Left colon (tissue), 2 donors: ENCODE measurements around the gene C3. TPM values are rescaled to one million over a fixed set of nuclear protein-coding genes. Genes with fewer than 3 reads are reported as not detected.
"Not testable (repeated sequence)": the region's sequence is repeated elsewhere in the genome, so short reads cannot be mapped to it uniquely, and the experiment has no call there.

ENCODE experiments used
- ATAC-seq: fragments of 200-7000 bp; cut with Tn5 transposase; one replicate; pipeline ENCODE4 v1.9.1; 2020; ENCODE audit warnings: mild to moderate bottlenecking, moderate library complexity
- DNase-seq, 2 donors: peaks; one replicate each; pipeline ENCODE4 v3.0.0-alpha.2; 2020
- intact Hi-C, 2 donors: fragments of 100-400 bp; cut with DNase I in 1 of 2; cut with micrococcal nuclease in 1 of 2; formaldehyde crosslinking; loops; one replicate each; pipeline versions ENCODE4 v1.11.2 to v1.14.0; 2022; cut with DNase I, micrococcal nuclease
- total RNA-seq, 2 donors: library from RNA; stranded (reverse); fragmentation: NEBNext Ultra II Directional; extraction: Animal tissue kit (Norgen Biotek cat#: 25700); gene quantifications; one replicate each; pipeline ENCODE4 v1.2.1, GENCODE V29; 2021
- donor health status: DM: no; HTN: no; CAD: no.
- donor health status: DM: yes; HTN: yes; CAD: no.

Gene C3
- total RNA-seq, 2 donors from 2014 or later = 49.0 to 162 TPM

DNA sequence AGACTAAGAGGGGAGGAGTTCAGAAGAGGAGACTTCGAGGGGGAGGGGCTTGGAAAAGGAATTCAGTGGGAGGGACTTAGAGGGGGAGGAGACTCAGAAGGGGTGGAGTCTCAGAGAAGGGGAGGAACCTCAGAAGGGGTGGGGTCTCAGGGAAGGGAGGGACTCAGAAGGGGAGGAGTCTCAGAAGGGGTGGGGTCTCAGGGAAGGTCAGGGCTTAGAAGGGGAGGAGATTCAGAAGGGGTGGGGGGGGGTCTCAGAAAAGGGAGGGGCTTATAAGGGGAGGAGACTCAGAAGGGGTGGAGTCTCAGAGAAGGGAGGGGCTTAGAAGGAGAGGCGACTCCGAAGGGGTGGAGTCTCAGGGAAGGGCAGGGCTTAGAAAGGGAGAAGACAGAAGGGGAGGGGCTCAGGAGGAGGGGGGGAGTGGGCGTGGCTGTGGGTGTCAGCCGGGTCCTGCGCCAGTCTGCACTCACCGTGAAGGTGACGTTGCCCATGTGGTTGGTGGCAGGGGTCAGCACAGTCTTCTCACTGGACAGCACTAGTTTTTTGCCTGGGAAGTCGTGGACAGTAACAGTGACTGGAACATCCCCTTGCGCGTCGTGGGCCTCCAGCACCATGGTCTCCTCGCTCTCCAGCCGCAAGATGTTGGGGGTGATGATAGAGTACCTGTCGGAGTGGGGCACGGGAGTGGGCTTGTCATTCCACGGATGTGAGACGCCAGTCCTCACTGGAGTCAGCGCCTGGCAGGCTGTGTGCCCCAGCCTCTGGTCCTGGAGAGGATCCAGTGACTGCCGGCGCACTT lies 1.5 kb downstream of the C3 start:
- intact Hi-C loops = no loop called here
- ATAC-seq (peak; percentile 38), DNase-seq (no peak)

DNA sequence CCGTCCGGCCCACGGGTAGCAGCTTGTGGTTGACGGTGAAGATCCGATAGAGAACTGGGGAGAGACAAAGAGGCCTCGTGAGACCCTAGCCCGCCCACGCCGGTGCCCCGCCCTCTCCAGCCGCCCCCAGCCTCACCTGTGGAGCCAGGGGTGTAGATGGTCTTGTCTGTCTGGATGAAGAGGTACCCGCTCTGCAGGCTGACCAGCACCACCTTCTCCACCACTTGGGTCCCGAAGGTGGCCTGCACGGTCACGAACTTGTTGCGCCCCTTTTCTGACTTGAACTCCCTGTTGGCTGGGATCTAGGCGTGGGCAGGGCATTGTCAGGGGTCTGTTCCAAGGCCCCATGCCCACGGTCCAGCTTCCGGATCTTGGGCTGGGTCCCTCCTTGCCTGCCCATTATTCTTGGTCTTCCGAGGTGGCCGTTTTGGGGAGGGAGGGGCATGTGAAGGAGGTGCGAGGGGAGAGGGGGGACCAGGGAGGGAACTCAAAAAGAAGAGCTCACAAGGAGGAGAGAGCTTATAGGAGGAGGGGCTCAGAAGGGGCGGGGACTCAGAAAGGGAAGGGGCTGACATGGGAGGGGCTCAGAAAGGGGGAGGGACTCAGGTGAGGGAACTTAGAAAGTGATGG lies 2.2 kb downstream of the C3 start:
- DNase-seq (no peak), ATAC-seq (no peak)
- intact Hi-C loops = no loop called here

- intact Hi-C loops = no loop called here
These were observed 2.9 kb downstream of the C3 start for GRCh38 chr19:6717441-6717971.

GRCh38 chr19:6717036-6717435 lies 3.4 kb downstream of the C3 start:
- DNase-seq (no peak), ATAC-seq (no peak)
- intact Hi-C loops = no loop called here

More at GRCh38 chr19:6717441-6717971, 2.9 kb downstream of the C3 start:
- DNase-seq = no peak
- ATAC-seq = no peak

- intact Hi-C loops = no loop called here
- DNase-seq (no peak), ATAC-seq (no peak)
These were observed 3.9 kb downstream of the C3 start for GRCh38 chr19:6716610-6716970.

- DNase-seq = no peak
- no peak for ATAC-seq
- intact Hi-C loops = no loop called here
These were observed 5.5 kb downstream of the C3 start for GRCh38 chr19:6714749-6715555.

DNA sequence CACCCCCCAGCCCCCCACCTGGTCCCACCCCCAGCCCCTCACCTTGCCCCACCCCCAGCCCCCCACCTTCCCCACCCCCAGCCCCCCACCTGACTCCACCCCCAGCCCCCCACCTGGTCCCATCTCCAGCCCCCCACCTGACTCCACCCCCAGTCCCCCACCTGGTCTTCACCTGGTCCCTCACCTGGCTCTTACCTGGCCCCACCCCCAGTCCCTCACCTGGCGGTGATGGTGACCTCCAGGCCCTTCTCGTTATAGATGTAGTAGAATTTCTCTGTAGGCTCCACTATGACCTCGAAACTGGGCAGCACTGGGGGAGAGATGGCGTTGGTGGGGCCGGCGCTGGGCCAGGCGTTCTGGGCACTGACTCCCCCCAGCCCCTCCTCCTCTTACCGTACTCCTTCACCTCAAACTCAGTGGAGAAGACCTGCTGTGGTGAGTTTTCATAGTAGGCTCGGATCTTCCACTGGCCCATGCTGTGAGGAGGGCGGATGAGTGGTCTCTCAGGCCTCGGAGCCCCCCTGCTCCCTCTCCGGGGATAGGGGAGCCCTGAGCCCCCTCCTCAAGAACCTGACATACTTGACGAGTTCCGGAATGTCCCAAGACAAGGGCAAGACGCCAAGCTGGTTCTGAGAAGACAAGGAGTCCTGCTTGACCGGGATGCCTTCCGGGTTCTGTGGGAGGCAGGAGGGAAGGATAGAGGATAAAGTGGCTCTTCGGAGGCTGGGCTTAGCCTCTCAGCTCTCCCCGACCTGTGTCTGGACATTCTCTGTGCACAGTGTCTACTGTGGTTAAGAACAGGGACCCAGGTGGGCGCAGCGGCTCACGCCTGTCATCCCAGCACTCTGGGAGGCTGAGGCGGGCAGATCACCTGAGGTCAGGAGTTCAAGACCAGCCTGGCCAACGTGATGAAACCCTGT lies 6.4 kb downstream of the C3 start:
- DNase-seq (no peak), ATAC-seq (no peak)
- intact Hi-C loops = no loop called here

DNA sequence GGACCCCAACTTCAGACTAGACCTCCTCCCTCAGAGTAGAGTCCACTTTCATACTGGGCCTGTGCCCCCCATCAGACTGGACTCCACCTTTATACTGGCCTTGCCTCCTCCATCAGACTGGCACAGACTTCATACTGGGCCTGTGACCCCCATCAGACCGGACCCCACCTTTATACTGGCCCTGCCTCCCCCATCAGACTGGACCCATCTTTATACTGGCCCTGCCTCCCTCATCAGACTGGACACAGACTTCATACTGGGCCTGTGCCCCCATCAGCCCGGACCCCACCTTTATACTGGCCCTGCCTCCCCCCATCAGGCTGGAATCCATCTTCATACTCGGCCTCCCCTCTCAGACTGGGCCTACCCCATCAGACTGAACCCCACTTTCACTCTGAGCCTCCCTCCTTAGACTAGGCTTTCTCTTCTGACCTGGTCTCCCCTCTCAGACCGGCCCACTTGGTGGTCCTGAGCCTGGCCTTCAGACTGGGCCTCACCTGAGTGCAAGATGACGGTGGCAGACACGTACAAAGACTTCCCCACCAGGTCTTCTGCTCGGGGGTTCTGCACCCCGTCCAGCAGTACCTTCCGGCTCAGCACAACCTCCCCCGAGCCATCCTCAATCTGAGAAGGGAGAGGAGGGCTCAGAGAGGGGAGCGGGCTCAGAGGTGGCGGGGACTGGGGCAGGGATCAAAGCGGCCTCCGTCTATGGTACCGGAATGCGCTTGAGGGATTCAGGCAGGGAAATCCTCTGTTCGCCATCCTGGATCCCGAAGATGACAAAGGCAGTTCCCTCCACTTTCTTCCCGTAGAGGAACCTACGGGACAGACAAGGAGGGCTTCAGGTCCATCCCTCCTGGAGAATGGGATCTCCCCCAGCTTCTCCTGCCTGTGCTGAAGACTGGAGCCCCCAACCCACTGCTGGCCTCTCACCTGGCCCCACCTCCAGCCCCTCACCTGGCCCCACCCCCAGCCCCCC lies 7.5 kb downstream of the C3 start:
- intact Hi-C loops = no loop called here
- no peak for ATAC-seq
- no peak for DNase-seq

DNA sequence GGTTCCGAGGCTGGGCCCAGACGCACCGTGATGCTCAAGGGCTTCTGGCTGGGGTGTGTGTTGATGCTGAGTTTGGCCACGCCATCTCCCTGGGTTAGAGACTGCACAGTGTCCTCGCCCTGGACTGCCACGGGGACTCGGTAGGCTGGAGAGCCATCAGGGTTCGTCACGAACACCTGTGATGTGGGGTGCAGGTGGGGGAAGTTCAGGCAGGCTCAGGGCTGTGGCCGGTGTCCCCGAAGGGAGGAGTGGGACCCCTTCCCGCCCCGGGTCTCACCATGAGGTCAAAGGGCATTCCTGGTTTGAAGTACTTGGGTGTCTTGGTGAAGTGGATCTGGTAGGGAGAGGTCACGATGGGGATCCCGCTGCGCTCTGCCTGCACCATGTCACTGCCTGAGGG lies 8.2 kb downstream of the C3 start:
- no peak for ATAC-seq
- no peak for DNase-seq
- intact Hi-C loops = no loop called here

DNA sequence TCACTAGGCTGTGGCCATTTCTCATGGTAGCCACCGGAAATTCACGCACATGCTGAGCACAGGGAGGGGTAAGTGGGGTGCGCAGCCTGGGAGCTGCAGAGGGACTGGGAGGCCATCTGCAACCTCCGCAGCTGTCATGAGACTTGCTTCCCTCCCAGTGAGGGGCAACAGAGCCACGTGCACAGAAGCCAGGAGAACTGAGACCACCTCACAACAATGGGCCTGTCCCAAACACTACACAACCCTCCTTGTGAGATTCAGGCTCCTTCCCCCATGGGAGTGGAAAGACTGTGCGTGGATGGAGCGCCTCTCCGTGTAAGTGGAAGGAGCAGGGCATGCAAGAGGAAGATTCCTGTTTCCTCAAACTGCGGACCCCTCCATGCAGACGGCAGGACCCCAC lies 8.8 kb downstream of the C3 start:
- DNase-seq (no peak), ATAC-seq (no peak)
- intact Hi-C loops = no loop called here

- DNase-seq = no peak
- ATAC-seq = no peak
- intact Hi-C loops = no loop called here
These were observed 9.4 kb downstream of the C3 start for GRCh38 chr19:6711078-6711361.

GRCh38 chr19:6710273-6711077 lies 10.0 kb downstream of the C3 start:
- intact Hi-C loops = no loop called here
- ATAC-seq (no peak), DNase-seq (no peak)

DNA sequence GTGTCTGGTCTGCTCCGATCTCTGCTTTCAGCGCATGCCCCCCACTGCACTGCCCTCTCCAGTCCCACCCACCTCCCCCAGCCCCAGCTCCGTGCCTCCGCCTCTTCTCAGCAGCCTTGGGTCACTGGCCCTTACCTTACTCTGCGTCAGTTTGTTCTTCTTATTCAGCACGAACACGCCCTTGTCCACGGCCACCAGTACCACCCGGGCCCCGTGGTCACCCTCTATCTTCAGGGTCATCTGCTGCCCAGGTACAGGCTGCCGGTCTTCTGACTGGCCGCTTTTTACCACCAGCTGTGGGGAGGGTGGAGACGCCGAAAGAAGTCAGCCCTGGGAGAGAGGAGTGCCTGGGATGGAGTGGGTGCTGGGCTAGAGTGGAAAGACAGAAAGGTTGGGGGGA lies 10.9 kb downstream of the C3 start:
- intact Hi-C loops = no loop called here
- no peak for ATAC-seq
- DNase-seq = no peak

- intact Hi-C loops, ATAC-seq, DNase-seq: not testable (repeated sequence)
These were observed 11.5 kb downstream of the C3 start for GRCh38 chr19:6708913-6709312.

DNA sequence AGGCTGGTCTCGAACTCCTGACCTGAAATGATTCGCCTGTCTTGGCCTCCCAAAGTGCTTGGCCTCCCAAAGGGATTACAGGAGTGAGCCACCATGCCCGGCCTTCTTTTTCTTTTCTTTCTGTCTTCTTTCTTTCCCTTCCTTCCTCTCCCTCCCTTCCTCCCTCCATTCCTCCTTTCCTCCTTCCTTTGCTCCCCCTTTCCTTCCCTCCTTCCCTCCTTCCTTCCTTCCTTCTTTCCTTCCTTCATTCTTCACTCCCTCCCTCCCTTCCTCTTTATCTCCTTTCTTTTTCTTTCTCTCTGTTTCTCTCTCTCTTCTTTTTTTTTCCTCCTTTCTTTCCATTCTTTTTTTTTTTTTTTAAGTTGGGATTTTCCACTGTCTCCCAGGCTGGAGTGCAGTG lies 12.1 kb downstream of the C3 start:
- ATAC-seq (no peak), DNase-seq (no peak)
- intact Hi-C loops = no loop called here

GRCh38 chr19:6707658-6708018 lies 12.8 kb downstream of the C3 start:
- DNase-seq (no peak), ATAC-seq (no peak)
- intact Hi-C loops = no loop called here

DNA sequence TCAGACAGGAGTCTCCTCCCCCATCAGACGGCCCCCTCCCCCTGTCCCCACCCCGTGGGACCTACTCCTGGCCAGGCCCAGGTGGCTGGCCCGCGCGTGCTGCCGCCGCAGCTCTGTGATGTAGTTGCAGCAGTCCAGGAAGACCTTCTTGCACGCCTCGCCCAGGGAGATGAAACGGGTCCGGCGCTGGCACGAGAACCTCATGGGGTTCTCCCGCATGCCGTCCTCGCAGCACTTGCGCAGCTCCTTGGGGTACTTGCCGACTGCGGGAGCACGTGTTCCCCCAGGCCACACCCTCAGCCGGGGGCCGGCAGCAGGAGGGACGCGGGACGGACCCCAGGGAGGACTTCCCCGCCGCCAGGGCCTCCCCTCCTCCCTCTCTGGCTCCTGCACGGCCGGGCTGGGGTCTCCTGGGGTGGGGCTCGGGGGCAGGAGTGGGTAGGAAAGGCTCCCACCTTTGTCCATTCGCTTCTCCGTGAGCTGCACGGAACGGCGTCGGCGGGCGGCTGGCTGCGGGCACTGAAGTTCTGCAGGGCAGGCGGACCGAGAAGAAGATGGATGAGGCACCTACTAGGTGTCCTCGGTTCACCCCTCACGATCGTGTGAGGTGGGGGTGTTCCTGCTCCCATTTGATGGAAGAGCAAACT lies 13.3 kb downstream of the C3 start:
- DNase-seq = no peak

More for the DNA sequence above, 13.3 kb downstream of the C3 start:
- intact Hi-C loops = no loop called here
- ATAC-seq = no peak
